Stomach smooth muscle (tissue), 2 donors: Measurements from ENCODE around the gene CCNB1IP1.
"Not testable (repeated sequence)": the region's sequence is repeated elsewhere in the genome, so short reads cannot be mapped to it uniquely, and the experiment has no call there.

Experiments
- H3K27ac ChIP-seq: one replicate; pipeline ENCODE4 v1.7.0; 2013; ENCODE audit warnings: mild to moderate bottlenecking, low read length, inconsistent platforms
- H3K27me3 ChIP-seq, 2 donors: one replicate each; pipeline ENCODE4 v1.7.0; 2013; ENCODE audit warnings: low read length in 2 of 2; ENCODE audit not compliant: insufficient read depth in 2 of 2, control insufficient read depth in 1 of 2
- H3K36me3 ChIP-seq, 2 donors: one replicate each; pipeline ENCODE4 v1.7.0; 2013; ENCODE audit warnings: low read length in 2 of 2; ENCODE audit not compliant: control insufficient read depth in 2 of 2, insufficient read depth in 2 of 2
- H3K4me1 ChIP-seq: one replicate; pipeline ENCODE4 v1.7.0; 2013; ENCODE audit warnings: low read length; ENCODE audit not compliant: control insufficient read depth, insufficient read depth
- H3K4me3 ChIP-seq, 2 donors: one replicate each; pipeline ENCODE4 v1.7.0; 2013; ENCODE audit warnings: low read length in 2 of 2
- H3K9ac ChIP-seq, 2 donors: one replicate each; pipeline ENCODE4 v1.7.0; 2013; ENCODE audit warnings: low read length in 2 of 2, mild to moderate bottlenecking in 1 of 2
- H3K9me3 ChIP-seq, 2 donors: one replicate each; pipeline ENCODE4 v1.7.0; 2013; ENCODE audit warnings: low read length in 2 of 2; ENCODE audit not compliant: control insufficient read depth in 2 of 2
- donor health status: healthy.
- donor health status: Pancreatic carcinoma.

CCNB1IP1 gene

GRCh38 chr14:20302042-20302755, 30.9 kb downstream of the CCNB1IP1 start:
- Histone ChIP-seq H3K36me3 (peaks cover 16 to 26% of the 10 kb centered on the region in 2 donors), H3K9ac (no peak overlapping the region), H3K9me3 (no peaks in the 10 kb centered on the region), H3K4me3 (no peak overlapping the region), H3K27ac (no peak overlapping the region), H3K4me1 (peaks cover 6% of the 10 kb centered on the region), H3K27me3 (no peaks in the 10 kb centered on the region)

DNA sequence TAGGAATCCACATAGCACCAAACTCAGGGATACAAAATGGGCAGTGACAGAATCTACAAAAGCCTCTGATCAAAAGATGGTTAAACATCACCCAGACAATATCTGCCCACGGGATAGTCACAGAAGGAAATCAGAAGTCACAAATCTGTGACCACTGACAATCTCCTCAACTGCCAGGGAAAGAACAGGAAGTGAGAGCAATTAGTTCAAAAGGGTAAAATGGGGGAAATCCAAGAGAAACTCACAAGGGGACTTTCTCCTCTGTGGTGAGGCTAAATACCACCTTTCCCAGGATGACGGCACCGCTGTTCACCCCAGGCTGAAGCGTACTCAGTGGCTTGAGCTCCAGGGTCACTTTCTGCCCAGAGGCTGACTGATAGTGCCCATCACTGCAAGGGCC, 38.0 kb downstream of the CCNB1IP1 start:
- no peaks in the 10 kb centered on the region for H3K4me1 ChIP-seq
- no peak overlapping the region for H3K9ac ChIP-seq
- no peak overlapping the region for H3K27ac ChIP-seq
- peaks cover 46 to 56% of the 10 kb centered on the region in 2 donors for H3K36me3 ChIP-seq
- H3K27me3 ChIP-seq = no peaks in the 10 kb centered on the region
- H3K4me3 ChIP-seq = no peak overlapping the region
- no peaks in the 10 kb centered on the region for H3K9me3 ChIP-seq

DNA sequence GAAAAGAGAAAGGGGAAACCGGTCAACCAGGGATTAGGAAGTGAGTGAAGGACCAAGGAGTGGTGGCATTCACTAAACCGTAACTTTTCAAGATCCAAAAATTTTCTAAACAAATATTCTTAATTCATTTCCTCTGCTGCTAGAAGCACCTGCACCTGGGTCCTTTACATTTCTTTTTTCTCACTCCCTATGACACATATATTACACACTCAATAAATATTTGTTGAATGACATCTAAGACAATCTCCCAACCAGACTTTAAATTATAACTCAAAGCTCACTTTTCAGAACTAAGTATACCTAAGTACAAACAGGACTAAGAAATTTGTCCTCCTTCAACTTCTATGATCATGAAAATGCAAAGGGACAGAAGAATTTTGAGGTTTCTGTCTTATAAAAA, 38.4 kb downstream of the CCNB1IP1 start:
- peaks cover 46 to 59% of the 10 kb centered on the region in 2 donors for H3K36me3 ChIP-seq

GRCh38 chr14:20281998-20282397, 51.1 kb downstream of the CCNB1IP1 start:
- H3K36me3 ChIP-seq, H3K27ac ChIP-seq, H3K4me1 ChIP-seq, H3K27me3 ChIP-seq, H3K4me3 ChIP-seq, H3K9me3 ChIP-seq, H3K9ac ChIP-seq: not testable (repeated sequence)

More for the DNA sequence above, 38.4 kb downstream of the CCNB1IP1 start:
- H3K9me3 ChIP-seq = no peaks in the 10 kb centered on the region
- no peaks in the 10 kb centered on the region for H3K4me1 ChIP-seq
- H3K9ac ChIP-seq = no peak overlapping the region
- no peak overlapping the region for H3K27ac ChIP-seq
- H3K4me3 ChIP-seq = no peak overlapping the region
- H3K27me3 ChIP-seq = no peaks in the 10 kb centered on the region

DNA sequence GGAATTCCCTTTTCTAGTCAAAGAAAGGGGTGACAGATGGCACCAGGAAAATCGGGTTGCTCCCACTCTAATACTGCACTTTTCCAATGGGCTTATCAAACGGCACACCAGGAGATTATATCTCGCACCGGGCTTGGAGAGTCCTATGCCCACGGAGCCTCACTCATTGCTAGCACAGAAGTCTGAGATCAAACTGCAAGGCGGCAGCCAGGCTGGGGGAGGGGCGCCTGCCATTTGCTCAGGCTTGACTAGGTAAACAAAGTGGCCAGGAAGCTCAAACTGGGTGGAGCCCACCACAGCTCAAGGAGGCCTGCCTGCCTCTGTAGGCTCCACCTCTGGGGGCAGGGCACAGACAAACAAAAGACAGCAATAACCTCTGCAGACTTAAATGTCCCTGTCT, 52.8 kb downstream of the CCNB1IP1 start:
- H3K4me3 ChIP-seq, H3K9me3 ChIP-seq, H3K27ac ChIP-seq, H3K36me3 ChIP-seq, H3K27me3 ChIP-seq, H3K4me1 ChIP-seq, H3K9ac ChIP-seq: not testable (repeated sequence)

DNA sequence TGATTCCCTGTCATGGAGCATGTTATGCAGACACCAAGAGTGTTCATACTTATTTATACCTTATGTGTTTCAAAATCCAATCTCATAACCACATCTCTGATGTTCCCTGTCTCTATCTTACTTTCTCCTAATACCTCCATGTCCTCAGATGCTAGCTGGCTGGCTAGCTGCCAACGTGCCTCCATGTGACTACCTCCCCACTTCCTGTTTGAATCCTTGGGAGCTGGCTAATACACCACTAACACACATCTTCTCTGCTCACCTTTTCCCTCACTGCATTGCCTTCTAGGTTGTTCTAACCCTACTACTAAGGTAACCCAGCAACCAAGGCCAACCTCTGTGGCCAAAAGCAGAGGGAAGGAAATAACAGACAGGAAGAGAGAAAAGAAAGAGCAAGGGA, 54.7 kb downstream of the CCNB1IP1 start:
- H3K36me3 ChIP-seq = peaks cover 0 to 3% of the 10 kb centered on the region in 2 donors
- H3K27ac ChIP-seq = no peak overlapping the region
- no peak overlapping the region for H3K9ac ChIP-seq
- no peaks in the 10 kb centered on the region for H3K4me1 ChIP-seq
- H3K4me3 ChIP-seq = no peak overlapping the region
- no peaks in the 10 kb centered on the region for H3K27me3 ChIP-seq
- peaks cover 0 to 3% of the 10 kb centered on the region in 2 donors for H3K9me3 ChIP-seq

- Histone ChIP-seq H3K27me3 (no peaks in the 10 kb centered on the region), H3K9ac (no peak overlapping the region), H3K4me1 (no peaks in the 10 kb centered on the region), H3K4me3 (no peak overlapping the region), H3K27ac (no peak overlapping the region), H3K9me3 (peaks cover 0 to 3% of the 10 kb centered on the region in 2 donors), H3K36me3 (peaks cover 0 to 3% of the 10 kb centered on the region in 2 donors)
These were observed 55.7 kb downstream of the CCNB1IP1 start for GRCh38 chr14:20277409-20277808.

- Histone ChIP-seq H3K4me1 (no peaks in the 10 kb centered on the region), H3K9me3 (peaks cover 0 to 3% of the 10 kb centered on the region in 2 donors), H3K4me3 (no peak overlapping the region), H3K9ac (no peak overlapping the region), H3K27ac (no peak overlapping the region), H3K36me3 (peaks cover 0 to 3% of the 10 kb centered on the region in 2 donors), H3K27me3 (no peaks in the 10 kb centered on the region)
These were observed 59.0 kb downstream of the CCNB1IP1 start for GRCh38 chr14:20274062-20274461.

DNA sequence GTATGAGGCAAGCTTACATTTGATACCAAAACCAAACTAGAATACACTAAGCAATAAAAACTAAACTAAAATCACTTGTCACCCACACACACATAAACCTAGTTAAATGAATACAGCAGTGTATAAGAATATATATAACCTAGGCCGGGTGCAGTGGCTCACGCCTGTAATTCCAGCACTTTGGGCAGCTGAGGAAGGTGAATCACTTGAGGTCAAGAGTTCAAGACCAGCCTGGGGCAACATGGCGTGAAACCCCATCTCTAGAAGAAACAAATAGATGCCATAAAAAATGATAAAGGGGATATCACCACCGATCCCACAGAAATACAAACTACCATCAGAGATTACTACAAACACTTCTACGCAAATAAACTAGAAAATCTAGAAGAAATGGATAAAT, 68.7 kb downstream of the CCNB1IP1 start:
- H3K27me3 ChIP-seq, H3K9ac ChIP-seq, H3K4me3 ChIP-seq, H3K36me3 ChIP-seq, H3K4me1 ChIP-seq, H3K9me3 ChIP-seq, H3K27ac ChIP-seq: not testable (repeated sequence)

DNA sequence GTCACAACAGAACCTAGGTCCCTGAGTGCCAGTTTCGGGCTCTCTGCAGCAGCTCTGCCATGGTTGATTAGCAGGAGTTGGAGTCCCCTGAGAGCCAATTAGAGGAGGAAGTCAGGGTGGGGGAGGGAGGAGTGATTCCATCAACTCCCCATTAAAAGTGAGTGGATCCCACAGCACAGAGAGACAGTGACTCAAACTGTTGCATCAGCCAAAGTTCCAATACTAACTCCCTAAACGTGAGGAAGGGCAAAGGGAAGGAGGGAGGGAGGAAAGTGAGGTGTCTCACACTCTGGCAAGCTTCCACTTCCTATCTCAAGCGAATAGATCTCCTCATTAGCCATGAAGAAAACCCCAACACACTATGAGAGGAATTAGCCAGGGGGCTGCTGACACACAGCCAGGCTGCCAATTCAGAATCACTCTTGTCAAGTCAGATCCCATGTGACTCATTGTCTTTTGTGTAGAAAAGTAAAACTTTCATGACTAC, 70.4 kb downstream of the CCNB1IP1 start:
- H3K27ac ChIP-seq = no peak overlapping the region
- H3K36me3 ChIP-seq = no peaks in the 10 kb centered on the region
- no peaks in the 10 kb centered on the region for H3K27me3 ChIP-seq
- no peaks in the 10 kb centered on the region for H3K4me1 ChIP-seq
- H3K9me3 ChIP-seq = no peaks in the 10 kb centered on the region
- H3K4me3 ChIP-seq = no peak overlapping the region
- no peak overlapping the region for H3K9ac ChIP-seq
